Kidney (tissue), 14 donors: ENCODE results near the gene MAP3K5. TPM values are rescaled to one million over a fixed set of nuclear protein-coding genes. Genes with fewer than 3 reads are reported as not detected.
A peak's percentile ranks its signal among the peaks of the same experiment; 100 is the strongest.
"Not testable (repeated sequence)": the region's sequence is repeated elsewhere in the genome, so short reads cannot be mapped to it uniquely, and the experiment has no call there.

Experiments
- DNase-seq, 5 donors: peaks; one replicate each; pipeline ENCODE4 v3.0.0-alpha.2; 2013 to 2020
- FAIRE-seq: peaks from 2 replicates; lab custom pipeline; 2012; peaks lifted over from hg19 to GRCh38; lab: Jason Lieb, UNC
- H3K27ac ChIP-seq, 2 donors: one replicate each; pipeline ENCODE4 v1.7.0; 2013; ENCODE audit warnings: low read depth in 2 of 2, low read length in 2 of 2, inconsistent platforms in 1 of 2
- H3K27me3 ChIP-seq: one replicate; pipeline ENCODE4 v1.7.1; 2013; ENCODE audit warnings: low read length, inconsistent platforms; ENCODE audit not compliant: control insufficient read depth, insufficient read depth
- H3K36me3 ChIP-seq, 3 donors: one replicate each; pipeline versions ENCODE4 v1.7.0 to v1.7.1; 2013; ENCODE audit warnings: low read length in 3 of 3, control low read depth in 1 of 3, inconsistent platforms in 1 of 3; ENCODE audit not compliant: insufficient read depth in 3 of 3, control insufficient read depth in 2 of 3
- H3K4me1 ChIP-seq, 3 donors: one replicate each; pipeline versions ENCODE4 v1.7.0 to v1.7.1; 2013; ENCODE audit warnings: low read length in 3 of 3, inconsistent platforms in 1 of 3, low read depth in 1 of 3; ENCODE audit not compliant: control insufficient read depth in 2 of 3, insufficient read depth in 2 of 3
- H3K4me3 ChIP-seq, 3 donors: one replicate each; pipeline versions ENCODE4 v1.7.0 to v1.8.1; 2013; ENCODE audit warnings: low read length in 3 of 3, control low read depth in 1 of 3, inconsistent platforms in 1 of 3
- H3K9ac ChIP-seq, 3 donors: one replicate each; pipeline versions ENCODE4 v1.7.0 to v1.7.1; 2013; ENCODE audit warnings: low read length in 3 of 3, control low read depth in 1 of 3, inconsistent platforms in 1 of 3
- H3K9me3 ChIP-seq, 3 donors: one replicate each; pipeline versions ENCODE4 v1.7.0 to v1.7.1; 2013; ENCODE audit warnings: low read length in 3 of 3, control low read depth in 1 of 3, inconsistent platforms in 1 of 3; ENCODE audit not compliant: control insufficient read depth in 2 of 3, insufficient read depth in 1 of 3
- CTCF ChIP-seq: IDR thresholded peaks from 3 replicates; pipeline ENCODE4 v1.5.1; 2012; ENCODE audit warnings: mild to moderate bottlenecking, moderate library complexity, borderline replicate concordance; ENCODE audit not compliant: insufficient read depth; ENCODE audit errors: extremely low read depth
- intact Hi-C: fragments of 100-400 bp; cut with DNase I; formaldehyde crosslinking; loops from one replicate; pipeline ENCODE4 v1.11.1; 2022
- polyA plus RNA-seq: library from polyadenylated mRNA; stranded (reverse); fragments of 350-450 nt; fragmentation: Illumina TruSeq; extraction: RNeasy Lipid Tissue Mini Kit (QIAGEN cat#74804); gene quantifications from one replicate; pipeline ENCODE4 v1.2.3, GENCODE V29; 2014; ENCODE audit warnings: low read depth, low replicate concordance; ENCODE audit not compliant: insufficient read depth
- total RNA-seq: library from RNA; stranded (reverse); fragmentation: NEBNext Ultra II Directional; extraction: Animal tissue kit (Norgen Biotek cat#: 25700); gene quantifications from one replicate; pipeline ENCODE4 v1.2.1, GENCODE V29; 2021
- donor health status: control.
- donor health status: control.
- donor health status: control.
- donor health status: control.
- donor health status: control.
- donor health status: DM: yes; HTN: yes; CAD: no.
- donor health status: Normal renal cell carcinoma (clear cell type).

MAP3K5 gene
- total and polyA plus RNA-seq, 2 donors from 2014 or later: 5.9 to 32.9 TPM

- DNase-seq (no peak), FAIRE-seq (no peak)
- Histone ChIP-seq H3K27me3 (no peaks in the 10 kb centered on the region), H3K9ac (peak overlapping the region; percentile 19 to 76 (median 48)), H3K4me1 (peaks cover 0 to 9% (median 7%) of the 10 kb centered on the region in 3 donors), H3K4me3 (peak overlapping the region; percentile 63 to 96 (median 89)), H3K36me3 (no peaks in the 10 kb centered on the region), H3K27ac (peak overlapping the region; percentile 77 to 99), H3K9me3 (no peaks in the 10 kb centered on the region)
- no peak for TF ChIP-seq CTCF
- intact Hi-C loops: loop anchor here (10.0 kb wide), 2 partner anchors 146 to 206 kb away; no protein-coding TSS in a partner anchor
Observed at GRCh38 chr6:136790411-136791295, 1.6 kb downstream of the MAP3K5 start.

GRCh38 chr6:136789440-136789839 lies 2.8 kb downstream of the MAP3K5 start:
- FAIRE-seq, intact Hi-C loops, H3K9me3 ChIP-seq, H3K36me3 ChIP-seq, H3K9ac ChIP-seq, H3K27me3 ChIP-seq, DNase-seq: not testable (repeated sequence)
- Histone ChIP-seq H3K27ac (peak overlapping the region in 1 of 2 donors; percentile 16), H3K4me1 (peaks cover 0 to 11% (median 9%) of the 10 kb centered on the region in 3 donors), H3K4me3 (peak overlapping the region in 2 of 3 donors; percentile 47 to 89)

DNA sequence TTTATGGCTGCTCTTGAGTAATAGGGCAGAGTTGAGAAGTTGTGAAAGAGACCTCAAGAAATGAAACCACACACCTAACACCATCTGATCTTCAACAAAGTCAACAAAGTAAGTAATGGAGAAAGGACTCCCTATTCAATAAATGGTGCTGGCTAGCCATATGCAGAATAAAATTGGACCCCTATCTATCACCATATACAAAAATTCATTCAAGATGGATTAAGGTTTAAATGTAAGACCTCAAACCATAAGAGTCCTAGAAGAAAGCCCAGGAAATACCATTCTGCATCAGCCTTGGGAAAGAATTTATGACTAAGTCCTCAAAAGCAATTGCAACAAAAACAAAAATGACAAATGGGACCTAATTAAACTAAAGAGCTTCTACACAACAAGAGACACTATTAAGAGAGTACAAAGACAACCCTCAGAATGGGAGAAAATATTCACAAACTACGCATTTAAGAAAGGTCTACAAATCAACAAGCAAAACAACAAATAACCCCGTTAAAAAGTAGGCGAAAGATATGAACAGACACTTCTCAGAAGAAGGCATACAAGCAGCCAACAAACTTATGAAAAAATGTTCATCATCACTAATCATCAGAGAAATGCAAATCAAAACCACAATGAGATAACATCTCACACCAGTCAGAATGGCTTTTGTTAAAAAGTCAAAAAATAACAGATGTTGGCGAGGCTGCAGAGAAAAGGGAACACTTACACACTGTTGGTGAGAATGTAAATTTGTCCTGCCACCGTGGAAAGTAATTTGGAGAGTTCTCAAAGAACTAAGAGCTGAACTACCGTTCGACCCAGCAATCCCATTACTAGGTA lies 4.0 kb downstream of the MAP3K5 start:
- Histone ChIP-seq H3K27ac (peak overlapping the region in 1 of 2 donors; percentile 49), H3K36me3 (no peaks in the 10 kb centered on the region), H3K9ac (no peak overlapping the region), H3K4me1 (peaks cover 0 to 18% (median 9%) of the 10 kb centered on the region in 3 donors), H3K27me3 (no peaks in the 10 kb centered on the region), H3K9me3 (no peaks in the 10 kb centered on the region), H3K4me3 (no peak overlapping the region)
- no peak for DNase-seq
- intact Hi-C loops: no loop called here
- FAIRE-seq: no peak
- no peak for TF ChIP-seq CTCF

DNA sequence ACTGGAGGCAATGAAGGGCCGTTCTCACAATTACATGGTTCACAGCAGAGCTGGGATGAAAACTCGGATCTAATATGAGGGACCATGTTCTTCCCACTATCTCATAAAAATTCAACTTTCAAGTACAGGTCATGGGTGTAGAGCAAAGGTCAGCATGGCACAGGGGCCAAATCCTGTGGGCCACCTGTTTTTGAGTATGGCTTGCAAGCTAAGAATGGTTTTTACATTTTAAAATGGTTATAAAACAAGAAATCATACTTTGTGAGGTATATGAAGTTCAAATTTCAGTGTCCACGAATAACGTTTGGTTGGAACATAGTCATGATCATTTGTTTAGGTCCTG lies 4.6 kb downstream of the MAP3K5 start:
- H3K36me3 ChIP-seq: no peaks in the 10 kb centered on the region
- peaks cover 0 to 18% (median 9%) of the 10 kb centered on the region in 3 donors for H3K4me1 ChIP-seq
- no peak overlapping the region for H3K9ac ChIP-seq
- DNase-seq (no peak), FAIRE-seq (no peak)
- no peaks in the 10 kb centered on the region for H3K27me3 ChIP-seq
- peak overlapping the region in 1 of 2 donors; percentile 49 for H3K27ac ChIP-seq
- no peaks in the 10 kb centered on the region for H3K9me3 ChIP-seq
- intact Hi-C loops: no loop called here
- H3K4me3 ChIP-seq: no peak overlapping the region
- no peak for TF ChIP-seq CTCF
